ENCODE data around the gene NCOA1. TPM values are rescaled to one million over a fixed set of nuclear protein-coding genes. Genes with fewer than 3 reads are reported as not detected.

NCOA1 gene
- polyA plus RNA-seq, 3 donors, result 7.3 to 30.2 (median 10.2) TPM

DNA sequence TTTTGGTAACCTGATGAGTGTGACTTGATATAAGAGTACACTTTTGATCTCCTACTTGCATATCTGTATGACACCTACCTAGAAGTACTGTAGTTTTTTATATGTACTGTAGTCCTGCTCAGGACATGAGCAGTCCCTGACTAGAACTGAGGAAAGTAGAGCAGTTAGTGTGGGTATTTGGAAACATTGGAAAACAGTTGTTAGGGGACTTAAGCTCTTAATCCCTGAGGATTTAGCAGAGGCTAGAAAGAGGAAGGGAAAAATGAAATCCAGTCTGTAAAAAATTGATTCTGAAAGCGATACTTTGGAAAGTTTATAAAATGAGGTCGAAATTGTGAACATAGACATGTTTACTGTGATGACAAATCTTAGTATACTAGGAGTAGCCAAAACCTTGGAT is 125.6 kb downstream of the NCOA1 start:
- Histone ChIP-seq H4K20me1 (ENCODE audit: insufficient read depth, low read length) (peaks cover 97% of the 10 kb centered on the region), H3K27ac (ENCODE audit: low read depth in 1 of 2, low read length in 2 of 2) (no peak overlapping the region), H3K79me2 (ENCODE audit: insufficient read depth, low read length) (peaks cover 10% of the 10 kb centered on the region), H3K4me3 (replicated peaks in 1 of 3; ENCODE audit: low read depth in 2 of 3, low read length in 3 of 3) (no peak overlapping the region), H3K36me3 (replicated peaks in 1 of 2; ENCODE audit: control insufficient read depth in 1 of 2, insufficient read depth in 2 of 2, low read length in 2 of 2) (no peaks in the 10 kb centered on the region), H3K27me3 (ENCODE audit: control insufficient read depth in 2 of 2, insufficient read depth in 2 of 2, low read length in 2 of 2) (no peaks in the 10 kb centered on the region), H3K4me1 (ENCODE audit: control insufficient read depth in 1 of 2, insufficient read depth in 2 of 2, low read length in 2 of 2) (no peaks in the 10 kb centered on the region), H3K9me3 (replicated peaks in 1 of 2; ENCODE audit: control insufficient read depth in 1 of 2, insufficient read depth in 1 of 2, low read length in 2 of 2) (no peaks in the 10 kb centered on the region), H3K9ac (ENCODE audit: insufficient read depth, low read length, poor library complexity, severe bottlenecking) (no peak overlapping the region), H3K4me2 (replicated peaks; ENCODE audit: extremely low read depth, low read length, poor library complexity, severe bottlenecking) (no peak overlapping the region), H2AFZ (ENCODE audit: insufficient read depth, low read depth, low read length, poor library complexity, severe bottlenecking) (no peak overlapping the region)
- peaks cover 0 to 2% of the 10 kb centered on the region in 2 donors for H3K36me3 Mint-ChIP-seq
- H3K27ac Mint-ChIP-seq, result no peak overlapping the region
- no peak for DNase-seq
- H3K4me3 Mint-ChIP-seq, result no peak overlapping the region
- H3K27me3 Mint-ChIP-seq (ENCODE audit: low read depth in 3 of 3), result no peaks in the 10 kb centered on the region
- WGBS (ENCODE audit: insufficient coverage), result no CpG with 5 or more reads among the region's 2 CpGs
- peaks cover 0 to 3% (median 0%) of the 10 kb centered on the region in 7 donors for H3K9me3 Mint-ChIP-seq
- H3K4me1 Mint-ChIP-seq, result peaks cover 3% of the 10 kb centered on the region
- intact Hi-C loops (cut with micrococcal nuclease), result no loop called here
- TF ChIP-seq, protein P1, sequence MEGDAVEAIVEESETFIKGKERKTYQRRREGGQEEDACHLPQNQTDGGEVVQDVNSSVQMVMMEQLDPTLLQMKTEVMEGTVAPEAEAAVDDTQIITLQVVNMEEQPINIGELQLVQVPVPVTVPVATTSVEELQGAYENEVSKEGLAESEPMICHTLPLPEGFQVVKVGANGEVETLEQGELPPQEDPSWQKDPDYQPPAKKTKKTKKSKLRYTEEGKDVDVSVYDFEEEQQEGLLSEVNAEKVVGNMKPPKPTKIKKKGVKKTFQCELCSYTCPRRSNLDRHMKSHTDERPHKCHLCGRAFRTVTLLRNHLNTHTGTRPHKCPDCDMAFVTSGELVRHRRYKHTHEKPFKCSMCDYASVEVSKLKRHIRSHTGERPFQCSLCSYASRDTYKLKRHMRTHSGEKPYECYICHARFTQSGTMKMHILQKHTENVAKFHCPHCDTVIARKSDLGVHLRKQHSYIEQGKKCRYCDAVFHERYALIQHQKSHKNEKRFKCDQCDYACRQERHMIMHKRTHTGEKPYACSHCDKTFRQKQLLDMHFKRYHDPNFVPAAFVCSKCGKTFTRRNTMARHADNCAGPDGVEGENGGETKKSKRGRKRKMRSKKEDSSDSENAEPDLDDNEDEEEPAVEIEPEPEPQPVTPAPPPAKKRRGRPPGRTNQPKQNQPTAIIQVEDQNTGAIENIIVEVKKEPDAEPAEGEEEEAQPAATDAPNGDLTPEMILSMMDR (IDR thresholded peaks at IDR 0.05), result no peak

GRCh38 chr2:24617424-24617823 is 126.4 kb downstream of the NCOA1 start:
- Histone ChIP-seq H2AFZ (ENCODE audit: insufficient read depth, low read depth, low read length, poor library complexity, severe bottlenecking) (no peak overlapping the region), H3K79me2 (ENCODE audit: insufficient read depth, low read length) (peaks cover 7% of the 10 kb centered on the region), H3K27me3 (ENCODE audit: control insufficient read depth in 2 of 2, insufficient read depth in 2 of 2, low read length in 2 of 2) (no peaks in the 10 kb centered on the region), H3K4me2 (replicated peaks; ENCODE audit: extremely low read depth, low read length, poor library complexity, severe bottlenecking) (no peak overlapping the region), H3K4me1 (ENCODE audit: control insufficient read depth in 1 of 2, insufficient read depth in 2 of 2, low read length in 2 of 2) (no peaks in the 10 kb centered on the region), H3K9ac (ENCODE audit: insufficient read depth, low read length, poor library complexity, severe bottlenecking) (no peak overlapping the region), H4K20me1 (ENCODE audit: insufficient read depth, low read length) (peaks cover 97% of the 10 kb centered on the region), H3K36me3 (replicated peaks in 1 of 2; ENCODE audit: control insufficient read depth in 1 of 2, insufficient read depth in 2 of 2, low read length in 2 of 2) (no peaks in the 10 kb centered on the region), H3K27ac (ENCODE audit: low read depth in 1 of 2, low read length in 2 of 2) (no peak overlapping the region), H3K4me3 (replicated peaks in 1 of 3; ENCODE audit: low read depth in 2 of 3, low read length in 3 of 3) (no peak overlapping the region), H3K9me3 (replicated peaks in 1 of 2; ENCODE audit: control insufficient read depth in 1 of 2, insufficient read depth in 1 of 2, low read length in 2 of 2) (no peaks in the 10 kb centered on the region)
- 92% methylated on average over 2 of the region's 2 CpGs for WGBS (ENCODE audit: insufficient coverage)
- no peaks in the 10 kb centered on the region for H3K9me3 Mint-ChIP-seq
- H3K4me3 Mint-ChIP-seq, result no peak overlapping the region
- no peaks in the 10 kb centered on the region for H3K4me1 Mint-ChIP-seq
- no peak for DNase-seq
- H3K36me3 Mint-ChIP-seq, result peaks cover 0 to 2% of the 10 kb centered on the region in 2 donors
- intact Hi-C loops (cut with micrococcal nuclease), result no loop called here
- no peaks in the 10 kb centered on the region for H3K27me3 Mint-ChIP-seq (ENCODE audit: low read depth in 3 of 3)
- TF ChIP-seq, protein P1 (IDR thresholded peaks at IDR 0.05), result no peak
- H3K27ac Mint-ChIP-seq, result no peak overlapping the region

Measured in CD14-positive monocyte (primary cell).